CD4-positive, alpha-beta T cell treated with Interleukin-2 at 100 ng/mL for 4 hours (primary cell): ENCODE results near the gene ATP2B3.

Experiments used
- DNase-seq: peaks from one replicate; pipeline ENCODE4 v3.0.0-alpha.2; 2020; ENCODE audit warnings: low spot score

ATP2B3 gene

GRCh38 chrX:153488231-153488914, 29.1 kb upstream of the ATP2B3 start:
- no peak for DNase-seq

- no peak for DNase-seq
These were observed 27.1 kb upstream of the ATP2B3 start for GRCh38 chrX:153490217-153490930.

GRCh38 chrX:153491351-153491914, 26.0 kb upstream of the ATP2B3 start:
- DNase-seq: no peak

- DNase-seq: no peak
These were observed 25.5 kb upstream of the ATP2B3 start for GRCh38 chrX:153491918-153492317.

GRCh38 chrX:153492543-153492942, 24.9 kb upstream of the ATP2B3 start:
- no peak for DNase-seq

GRCh38 chrX:153493085-153493484, 24.4 kb upstream of the ATP2B3 start:
- DNase-seq: no peak

- no peak for DNase-seq
These were observed 23.4 kb upstream of the ATP2B3 start for GRCh38 chrX:153494061-153494460.

- DNase-seq: no peak
These were observed 22.7 kb upstream of the ATP2B3 start, which contains the start of gene BGN for GRCh38 chrX:153494541-153495361. BGN (plus strand) TSS chrX:153494980; CDS start chrX:153504632, 9,652 bp downstream.

- no peak for DNase-seq
These were observed 22.1 kb upstream of the ATP2B3 start for GRCh38 chrX:153495362-153495751.

- DNase-seq: no peak
These were observed 21.4 kb upstream of the ATP2B3 start for GRCh38 chrX:153495903-153496589.

GRCh38 chrX:153496590-153496959, 20.9 kb upstream of the ATP2B3 start:
- DNase-seq: no peak

GRCh38 chrX:153498453-153498852, 19.0 kb upstream of the ATP2B3 start:
- no peak for DNase-seq

GRCh38 chrX:153499341-153499740, 18.1 kb upstream of the ATP2B3 start:
- DNase-seq: no peak

GRCh38 chrX:153499876-153500275, 17.6 kb upstream of the ATP2B3 start:
- no peak for DNase-seq

GRCh38 chrX:153500676-153501280, 16.7 kb upstream of the ATP2B3 start:
- DNase-seq: no peak

GRCh38 chrX:153501530-153501929, 15.9 kb upstream of the ATP2B3 start:
- DNase-seq: no peak

GRCh38 chrX:153502131-153502530, 15.3 kb upstream of the ATP2B3 start:
- DNase-seq: no peak

- no peak for DNase-seq
These were observed 14.6 kb upstream of the ATP2B3 start for GRCh38 chrX:153502796-153503195.

GRCh38 chrX:153504445-153505016, 12.9 kb upstream of the ATP2B3 start:
- DNase-seq: no peak

GRCh38 chrX:153505361-153505760, 12.1 kb upstream of the ATP2B3 start:
- no peak for DNase-seq
